ENCODE data around the gene PRPF6.

The PRPF6 gene

DNA sequence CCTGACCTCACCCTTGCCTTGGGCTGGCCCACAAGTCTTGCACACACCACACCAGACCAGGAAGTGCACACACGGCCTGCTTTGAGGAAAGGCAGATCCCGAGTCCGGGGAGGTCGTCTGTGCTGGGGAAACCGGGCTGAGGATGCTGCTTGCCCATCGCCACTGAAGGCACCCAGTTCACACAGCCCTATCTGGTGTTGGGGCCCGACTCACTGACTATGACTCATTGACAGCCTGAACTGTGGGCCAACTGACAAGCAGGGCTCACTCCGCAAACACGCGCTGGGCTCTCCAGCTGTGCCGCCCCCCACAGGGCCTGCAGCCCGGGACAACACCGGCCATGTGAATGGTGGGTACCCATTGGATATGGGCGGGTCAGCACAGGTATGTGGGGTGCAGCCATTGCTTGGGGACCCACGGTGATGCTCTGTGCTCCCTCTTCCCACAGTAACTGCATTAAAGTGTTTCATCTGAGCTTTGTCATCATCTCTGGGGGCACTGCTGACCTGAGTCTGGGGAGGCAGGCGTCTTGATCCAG is 3.1 kb upstream of the PRPF6 start:
- intact Hi-C loops (cut with DNase I; ENCODE audit: low total_unique reads), result loop anchor here (5.0 kb wide), 1 partner anchor 86 kb away; no protein-coding TSS in a partner anchor

DNA sequence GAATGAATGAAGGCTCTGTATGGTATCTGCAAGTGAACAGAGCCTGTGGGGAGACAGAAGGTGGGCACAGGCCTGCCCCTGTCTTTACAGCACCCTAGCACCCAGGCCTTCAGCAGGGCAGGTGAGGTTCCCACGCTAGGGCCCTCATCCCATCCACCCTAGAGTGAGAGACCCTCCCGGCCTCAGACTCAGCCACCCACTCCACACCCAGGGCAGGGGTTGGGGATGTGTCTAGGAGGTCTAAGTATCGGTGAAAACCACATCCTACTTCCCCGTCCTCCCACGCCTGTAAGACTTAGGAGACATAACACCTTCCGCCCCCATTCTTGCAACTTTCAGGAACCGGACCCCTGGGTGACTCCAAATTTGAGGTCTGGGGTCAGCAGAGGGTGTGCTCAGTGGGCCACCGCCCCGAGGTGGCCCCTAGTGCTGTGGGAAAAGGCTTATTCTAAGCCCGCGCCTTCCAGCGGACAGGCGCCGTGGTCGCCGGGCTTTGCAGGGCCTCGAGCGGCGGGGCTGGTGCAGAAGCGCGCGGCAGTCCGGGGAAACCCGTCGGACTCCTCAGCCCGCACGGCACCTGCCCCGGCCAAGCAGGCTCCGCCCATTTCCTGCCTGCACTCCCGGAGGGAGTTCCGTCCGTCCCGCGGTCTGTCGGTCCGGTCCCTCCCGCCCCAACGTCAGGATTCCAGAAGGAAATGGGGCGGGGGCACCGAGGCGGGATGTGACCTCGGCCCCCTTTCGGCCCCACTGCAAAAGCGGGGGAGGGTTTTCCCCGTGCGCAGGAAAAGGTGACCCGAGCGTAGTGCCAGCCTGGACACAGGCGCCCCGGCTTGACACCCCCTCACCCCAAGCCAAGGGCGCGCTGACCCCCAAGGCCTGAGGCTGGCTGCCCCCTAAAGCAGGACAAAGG is 2.4 kb upstream of the PRPF6 start:
- Histone ChIP-seq H3K27ac (peak overlapping the region; percentile 35 to 57), H3K4me1 (peaks cover 0 to 58% (median 43%) of the 10 kb centered on the region in 4 donors), H3K9me3 (no peaks in the 10 kb centered on the region), H3K36me3 (peaks cover 0 to 12% (median 5%) of the 10 kb centered on the region in 3 donors), H3K4me3 (peak overlapping the region; percentile 58 to 73), H3K27me3 (no peaks in the 10 kb centered on the region)
- DNase-seq, result peak in 1 of 2 donors; percentile 81
- intact Hi-C loops (cut with DNase I; ENCODE audit: low total_unique reads), result loop anchor here (5.0 kb wide), 1 partner anchor 86 kb away; no protein-coding TSS in a partner anchor
- TF ChIP-seq, protein P1, sequence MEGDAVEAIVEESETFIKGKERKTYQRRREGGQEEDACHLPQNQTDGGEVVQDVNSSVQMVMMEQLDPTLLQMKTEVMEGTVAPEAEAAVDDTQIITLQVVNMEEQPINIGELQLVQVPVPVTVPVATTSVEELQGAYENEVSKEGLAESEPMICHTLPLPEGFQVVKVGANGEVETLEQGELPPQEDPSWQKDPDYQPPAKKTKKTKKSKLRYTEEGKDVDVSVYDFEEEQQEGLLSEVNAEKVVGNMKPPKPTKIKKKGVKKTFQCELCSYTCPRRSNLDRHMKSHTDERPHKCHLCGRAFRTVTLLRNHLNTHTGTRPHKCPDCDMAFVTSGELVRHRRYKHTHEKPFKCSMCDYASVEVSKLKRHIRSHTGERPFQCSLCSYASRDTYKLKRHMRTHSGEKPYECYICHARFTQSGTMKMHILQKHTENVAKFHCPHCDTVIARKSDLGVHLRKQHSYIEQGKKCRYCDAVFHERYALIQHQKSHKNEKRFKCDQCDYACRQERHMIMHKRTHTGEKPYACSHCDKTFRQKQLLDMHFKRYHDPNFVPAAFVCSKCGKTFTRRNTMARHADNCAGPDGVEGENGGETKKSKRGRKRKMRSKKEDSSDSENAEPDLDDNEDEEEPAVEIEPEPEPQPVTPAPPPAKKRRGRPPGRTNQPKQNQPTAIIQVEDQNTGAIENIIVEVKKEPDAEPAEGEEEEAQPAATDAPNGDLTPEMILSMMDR (IDR thresholded peaks at IDR 0.05), result no peak

More for the DNA sequence above, 3.1 kb upstream of the PRPF6 start:
- TF ChIP-seq, protein P1 (IDR thresholded peaks at IDR 0.05), result no peak
- Histone ChIP-seq H3K9me3 (no peaks in the 10 kb centered on the region), H3K27ac (no peak overlapping the region), H3K4me1 (peaks cover 0 to 55% (median 41%) of the 10 kb centered on the region in 4 donors), H3K36me3 (peaks cover 0 to 4% (median 1%) of the 10 kb centered on the region in 3 donors), H3K4me3 (no peak overlapping the region), H3K27me3 (no peaks in the 10 kb centered on the region)
- DNase-seq, result no peak

DNA sequence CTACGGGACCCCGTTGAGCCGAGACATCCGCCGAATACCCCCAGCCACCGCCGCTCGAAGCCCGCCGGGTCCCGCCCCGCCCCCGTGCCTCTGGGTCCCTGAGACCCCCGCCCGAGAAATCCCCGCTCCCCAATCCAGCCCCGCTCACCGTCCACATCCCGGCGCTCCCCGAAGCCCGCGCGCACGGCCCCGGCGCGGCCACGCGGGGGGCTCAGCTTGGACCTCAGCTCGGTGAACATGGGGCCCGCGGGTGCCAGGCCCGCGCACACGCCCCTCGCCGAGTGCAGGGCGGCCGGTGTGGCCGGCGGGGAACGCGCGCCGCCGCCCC is 1.7 kb upstream of the PRPF6 start:
- TF ChIP-seq, protein P1 (IDR thresholded peaks at IDR 0.05), result no peak
- DNase-seq, result no peak
- Histone ChIP-seq H3K27ac (peak overlapping the region; percentile 35 to 57), H3K4me3 (peak overlapping the region; percentile 58 to 73), H3K4me1 (peaks cover 0 to 52% (median 40%) of the 10 kb centered on the region in 4 donors), H3K27me3 (no peaks in the 10 kb centered on the region), H3K36me3 (peaks cover 5 to 17% (median 12%) of the 10 kb centered on the region in 3 donors), H3K9me3 (no peaks in the 10 kb centered on the region)
- intact Hi-C loops (cut with DNase I; ENCODE audit: low total_unique reads), result loop anchor here (5.0 kb wide), 1 partner anchor 87 kb away; no protein-coding TSS in a partner anchor

DNA sequence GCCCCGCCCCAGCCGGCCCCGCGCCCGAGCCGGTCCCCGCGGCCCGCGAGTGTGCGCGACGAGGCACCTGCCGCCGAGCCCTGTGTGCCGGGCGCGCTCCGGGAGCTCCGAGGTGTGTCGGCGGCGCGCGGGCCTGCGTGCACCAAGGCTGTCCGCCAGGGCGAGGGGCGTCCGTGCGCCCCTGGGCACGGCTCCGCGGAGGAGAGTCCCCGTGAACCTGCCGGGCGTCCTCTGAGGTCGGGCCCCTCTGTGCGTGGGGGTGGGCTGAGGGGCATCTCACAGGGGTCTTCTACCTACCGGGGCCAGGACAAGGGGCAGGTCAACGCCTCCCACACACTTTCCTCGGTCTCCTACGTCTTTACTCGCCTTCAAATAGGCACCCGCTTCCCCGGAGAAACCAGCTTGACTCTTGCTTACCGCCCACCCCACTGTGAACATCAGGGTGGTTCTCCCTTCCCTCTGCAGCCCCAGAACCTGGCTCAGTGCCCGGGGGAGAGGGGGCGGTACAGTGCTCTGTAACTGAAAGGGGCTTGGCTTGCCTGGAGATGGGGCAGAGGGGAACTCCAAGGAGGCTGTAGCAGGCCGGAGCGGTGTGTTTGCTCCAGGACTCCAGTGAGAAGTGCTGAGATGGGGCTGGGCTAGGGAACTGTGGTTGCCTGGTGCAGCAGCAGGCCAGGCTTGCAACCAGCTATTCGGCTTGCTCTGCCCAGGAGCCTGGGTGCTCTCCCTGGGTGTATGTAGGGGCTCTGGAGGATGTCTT is 1.2 kb upstream of the PRPF6 start, which contains the start of gene SAMD10:
TSS of gene SAMD10 (minus strand) at position 86 of the 760 bp plus-strand sequence. CDS start 175 bp downstream, outside the sequence.
- peaks cover 0 to 51% (median 39%) of the 10 kb centered on the region in 4 donors for H3K4me1 ChIP-seq
- peak in 1 of 2 donors; percentile 69 for DNase-seq
- TF ChIP-seq, protein P1 (IDR thresholded peaks at IDR 0.05), result peak in 1 of 2 experiments; percentile 15
- peak within 1 kb of the TSS; percentile 35 to 89 for H3K27ac ChIP-seq
- H3K27me3 ChIP-seq, result no peaks in the 10 kb centered on the region
- intact Hi-C loops (cut with DNase I; ENCODE audit: low total_unique reads), result loop anchor here (5.0 kb wide), 1 partner anchor 87 kb away; no protein-coding TSS in a partner anchor
- H3K4me3 ChIP-seq, result peak within 1 kb of the TSS; percentile 97 to 98
- H3K9me3 ChIP-seq, result no peaks in the 10 kb centered on the region
- H3K36me3 ChIP-seq, result peaks cover 10 to 23% (median 17%) of the 10 kb centered on the region in 3 donors

DNA sequence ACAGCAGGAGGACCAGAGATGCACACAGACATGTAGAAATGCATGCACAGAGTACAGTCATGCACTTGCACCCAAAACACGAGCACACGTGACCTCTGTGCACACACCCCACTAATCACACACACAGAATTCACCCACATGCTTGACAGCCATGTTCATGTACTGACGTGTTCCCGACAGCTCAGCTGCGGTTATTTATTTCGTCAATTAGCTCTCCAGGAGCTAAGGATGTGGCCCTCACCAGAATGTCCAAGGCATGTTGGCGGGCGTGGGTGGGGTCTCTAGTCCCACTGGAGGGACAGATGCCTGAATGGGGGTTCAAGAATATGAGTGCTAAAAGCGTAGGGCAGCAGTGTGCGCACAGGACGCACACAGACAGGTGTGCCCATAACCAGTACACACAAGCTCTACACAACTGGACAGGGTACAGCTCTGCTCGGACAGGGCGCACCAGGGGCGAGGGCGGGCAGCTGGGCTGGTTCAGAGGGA is 571 bp upstream of the PRPF6 start:
- no peak for DNase-seq
- TF ChIP-seq, protein P1 (IDR thresholded peaks at IDR 0.05), result no peak
- Histone ChIP-seq H3K4me3 (peak overlapping the region; percentile 97 to 98), H3K9me3 (no peaks in the 10 kb centered on the region), H3K27ac (peak overlapping the region; percentile 87 to 89), H3K4me1 (peaks cover 0 to 51% (median 39%) of the 10 kb centered on the region in 4 donors), H3K27me3 (no peaks in the 10 kb centered on the region), H3K36me3 (peaks cover 16 to 29% (median 23%) of the 10 kb centered on the region in 3 donors)
- intact Hi-C loops (cut with DNase I; ENCODE audit: low total_unique reads), result no loop called here
